ENCODE measurements around the gene CETP.

CETP gene

DNA sequence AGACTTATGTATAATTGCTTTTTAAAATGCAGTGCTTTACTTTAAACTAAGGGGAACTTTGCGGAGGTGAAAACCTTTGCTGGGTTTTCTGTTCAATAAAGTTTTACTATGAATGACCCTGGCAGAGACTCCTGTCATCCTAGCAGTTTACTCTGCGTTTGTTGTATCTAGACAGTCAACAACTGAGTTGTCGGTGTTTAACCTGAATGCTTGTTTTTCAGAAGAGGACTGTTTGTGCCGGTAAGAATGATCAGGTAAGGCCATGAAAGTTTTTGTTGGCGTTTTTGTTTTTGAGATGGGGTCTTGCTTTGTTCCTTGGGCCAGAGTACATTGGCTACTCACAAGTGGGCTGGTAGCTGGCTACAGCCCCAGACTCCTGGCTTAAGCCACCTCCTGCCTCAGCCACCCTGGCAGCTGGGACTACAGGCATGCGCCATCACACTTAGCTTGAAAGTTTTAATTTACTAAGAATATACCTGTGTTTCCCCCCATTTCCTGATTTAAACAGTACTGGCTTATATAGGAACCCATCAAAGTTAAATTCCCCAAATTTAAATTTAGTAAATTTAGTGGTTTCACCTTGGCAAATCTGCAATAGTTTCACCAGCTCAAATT lies 17.9 kb upstream of the CETP start:
- no peak overlapping the region for H3K4me3 ChIP-seq (ENCODE audit: low read depth, low read length)
- DNase-seq (ENCODE audit: low read depth) = no peak
- TF ChIP-seq, protein P1, sequence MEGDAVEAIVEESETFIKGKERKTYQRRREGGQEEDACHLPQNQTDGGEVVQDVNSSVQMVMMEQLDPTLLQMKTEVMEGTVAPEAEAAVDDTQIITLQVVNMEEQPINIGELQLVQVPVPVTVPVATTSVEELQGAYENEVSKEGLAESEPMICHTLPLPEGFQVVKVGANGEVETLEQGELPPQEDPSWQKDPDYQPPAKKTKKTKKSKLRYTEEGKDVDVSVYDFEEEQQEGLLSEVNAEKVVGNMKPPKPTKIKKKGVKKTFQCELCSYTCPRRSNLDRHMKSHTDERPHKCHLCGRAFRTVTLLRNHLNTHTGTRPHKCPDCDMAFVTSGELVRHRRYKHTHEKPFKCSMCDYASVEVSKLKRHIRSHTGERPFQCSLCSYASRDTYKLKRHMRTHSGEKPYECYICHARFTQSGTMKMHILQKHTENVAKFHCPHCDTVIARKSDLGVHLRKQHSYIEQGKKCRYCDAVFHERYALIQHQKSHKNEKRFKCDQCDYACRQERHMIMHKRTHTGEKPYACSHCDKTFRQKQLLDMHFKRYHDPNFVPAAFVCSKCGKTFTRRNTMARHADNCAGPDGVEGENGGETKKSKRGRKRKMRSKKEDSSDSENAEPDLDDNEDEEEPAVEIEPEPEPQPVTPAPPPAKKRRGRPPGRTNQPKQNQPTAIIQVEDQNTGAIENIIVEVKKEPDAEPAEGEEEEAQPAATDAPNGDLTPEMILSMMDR (IDR thresholded peaks at IDR 0.05; ENCODE audit: control insufficient read depth, extremely low read depth, insufficient read depth) = no peak

DNA sequence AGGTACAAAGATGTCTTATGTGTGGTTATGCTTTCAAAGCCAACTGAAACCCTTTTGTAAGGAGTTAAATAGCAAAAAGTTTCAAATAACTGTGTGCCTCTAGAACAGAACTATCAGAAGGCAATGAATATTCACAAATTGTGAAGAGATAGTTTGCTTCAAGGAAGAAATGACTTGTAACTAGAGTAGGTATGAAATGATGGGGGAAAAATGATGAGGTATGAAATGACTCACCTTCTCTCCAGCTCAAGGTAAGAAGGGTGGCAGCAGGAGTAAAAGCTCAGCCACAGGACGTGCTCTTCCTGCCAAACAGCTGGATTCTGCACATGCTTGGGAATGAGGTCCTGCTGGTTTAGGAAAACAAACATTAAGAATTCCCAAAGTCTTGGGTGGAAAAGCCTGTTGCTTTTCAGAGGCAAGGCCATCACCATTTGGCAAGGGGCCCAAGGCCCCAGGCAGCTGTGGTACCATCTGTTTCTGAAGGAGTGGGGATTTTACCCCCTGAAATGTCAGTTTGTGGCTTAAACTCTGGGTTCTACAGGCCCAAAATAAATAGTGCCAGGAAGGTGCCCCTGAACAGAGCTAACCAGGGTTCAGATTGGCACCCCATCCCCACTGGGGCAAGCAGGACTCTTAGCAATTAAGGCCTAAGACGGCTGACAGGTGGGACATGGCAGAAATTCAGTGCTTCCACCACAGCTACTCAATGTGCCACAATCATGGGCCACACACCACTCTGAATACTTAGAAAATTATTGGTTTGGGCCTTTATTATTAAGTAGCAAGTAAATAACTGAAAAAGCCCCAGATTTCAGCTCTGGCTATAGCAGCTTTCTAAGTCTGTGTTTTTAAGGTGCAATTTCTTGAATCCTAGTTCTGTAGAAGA lies 16.6 kb upstream of the CETP start:
- no peak for DNase-seq (ENCODE audit: low read depth)
- TF ChIP-seq, protein P1 (IDR thresholded peaks at IDR 0.05; ENCODE audit: control insufficient read depth, extremely low read depth, insufficient read depth) = no peak
- no peak overlapping the region for H3K4me3 ChIP-seq (ENCODE audit: low read depth, low read length)

DNA sequence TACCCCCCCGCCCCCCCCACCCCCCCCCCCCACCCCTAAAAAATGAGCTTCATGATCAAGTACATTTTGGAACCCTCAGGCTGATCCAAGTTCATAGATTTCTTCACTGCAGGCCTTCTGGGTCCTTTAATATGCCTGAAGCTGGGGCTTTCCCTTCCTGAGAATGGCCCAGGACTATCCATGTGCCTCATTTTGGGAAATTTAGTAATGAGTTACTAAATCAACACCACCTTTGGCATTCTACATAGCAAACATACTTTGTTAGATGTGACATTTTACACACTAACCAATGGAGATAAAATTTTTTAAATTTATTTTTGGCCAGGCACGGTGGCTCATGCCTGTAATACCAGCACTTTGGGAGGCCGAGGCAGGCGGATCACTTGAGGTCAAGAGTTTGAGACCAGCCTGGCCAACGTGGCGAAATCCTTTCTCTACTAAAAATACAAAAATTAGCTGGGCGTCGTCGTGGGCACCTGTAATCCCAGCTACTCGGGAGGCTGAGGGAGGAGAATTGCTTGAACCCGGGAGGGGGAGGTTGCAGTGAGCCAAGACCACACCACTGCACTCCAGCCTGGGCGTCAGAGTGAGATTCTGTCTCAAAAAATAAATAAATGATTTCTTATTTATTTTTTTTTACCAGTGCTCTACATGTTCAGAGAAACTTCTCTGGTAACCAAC lies 15.8 kb upstream of the CETP start:
- no peak for DNase-seq (ENCODE audit: low read depth)
- TF ChIP-seq, protein P1 (IDR thresholded peaks at IDR 0.05; ENCODE audit: control insufficient read depth, extremely low read depth, insufficient read depth) = no peak

GRCh38 chr16:56946767-56947603 lies 14.8 kb upstream of the CETP start:
- TF ChIP-seq, protein P1 (IDR thresholded peaks at IDR 0.05; ENCODE audit: control insufficient read depth, extremely low read depth, insufficient read depth) = no peak
- H3K4me3 ChIP-seq (ENCODE audit: low read depth, low read length) = no peak overlapping the region
- no peak for DNase-seq (ENCODE audit: low read depth)

More for the DNA sequence above, 15.8 kb upstream of the CETP start:
- no peak overlapping the region for H3K4me3 ChIP-seq (ENCODE audit: low read depth, low read length)

GRCh38 chr16:56947604-56947995 lies 14.2 kb upstream of the CETP start:
- TF ChIP-seq, protein P1 (IDR thresholded peaks at IDR 0.05; ENCODE audit: control insufficient read depth, extremely low read depth, insufficient read depth) = no peak
- H3K4me3 ChIP-seq (ENCODE audit: low read depth, low read length) = no peak overlapping the region
- no peak for DNase-seq (ENCODE audit: low read depth)

- H3K4me3 ChIP-seq (ENCODE audit: low read depth, low read length) = no peak overlapping the region
- TF ChIP-seq, protein P1 (IDR thresholded peaks at IDR 0.05; ENCODE audit: control insufficient read depth, extremely low read depth, insufficient read depth) = no peak
- DNase-seq (ENCODE audit: low read depth) = no peak
Measured at GRCh38 chr16:56948234-56948633, 13.5 kb upstream of the CETP start.
